Stimulated activated naive B cell treated with anti-CD40 and anti-IgM and Interleukin-4, amounts not matched to agents 10 μg/mL and 1 μg/mL and 100 μg/mL, for 72 hours (primary cell): ENCODE measurements around the gene CST4.
"Not testable (repeated sequence)": the region's sequence is repeated elsewhere in the genome, so short reads cannot be mapped to it uniquely, and the experiment has no call there.

Experiments
- ATAC-seq, 2 donors: fragments of 150-1000 bp; cut with Tn5 transposase; replicated peaks; 2 replicates each; pipeline ENCODE4 v1.10.0; 2021; ENCODE audit warnings: moderate library complexity in 1 of 2
- DNase-seq: peaks from one replicate; pipeline ENCODE4 v3.0.0; 2021
- H3K27ac Mint-ChIP-seq: one replicate; pipeline ENCODE4 v1.8.0; 2022; ENCODE audit warnings: mild to moderate bottlenecking, mixed read lengths
- H3K27me3 Mint-ChIP-seq, 2 donors: one replicate each; pipeline ENCODE4 v1.8.0; 2022; ENCODE audit warnings: mixed read lengths in 2 of 2
- H3K36me3 Mint-ChIP-seq, 2 donors: one replicate each; pipeline ENCODE4 v1.8.0; 2022; ENCODE audit warnings: mixed read lengths in 2 of 2, mild to moderate bottlenecking in 1 of 2
- H3K4me1 Mint-ChIP-seq, 2 donors: one replicate each; pipeline ENCODE4 v1.8.0; 2022; ENCODE audit warnings: mixed read lengths in 2 of 2, mild to moderate bottlenecking in 1 of 2
- H3K4me3 Mint-ChIP-seq, 2 donors: one replicate each; pipeline ENCODE4 v1.8.0; 2022; ENCODE audit warnings: mild to moderate bottlenecking in 2 of 2, mixed read lengths in 2 of 2, moderate library complexity in 1 of 2
- H3K9me3 Mint-ChIP-seq, 2 donors: one replicate each; pipeline ENCODE4 v1.8.0; 2022; ENCODE audit warnings: mixed read lengths in 2 of 2, mild to moderate bottlenecking in 1 of 2

The CST4 gene

GRCh38 chr20:23679133-23680092 lies 9.4 kb downstream of the CST4 start:
- no peak for ATAC-seq
- no peak for DNase-seq
- Mint-ChIP-seq H3K9me3 (no peaks in the 10 kb centered on the region), H3K27ac (no peak overlapping the region), H3K36me3 (no peaks in the 10 kb centered on the region), H3K4me1 (no peaks in the 10 kb centered on the region), H3K4me3 (no peak overlapping the region), H3K27me3 (peaks cover 7 to 17% of the 10 kb centered on the region in 2 donors)

- ATAC-seq, result no peak
- Mint-ChIP-seq H3K27ac (no peak overlapping the region), H3K36me3 (no peaks in the 10 kb centered on the region), H3K4me1 (no peaks in the 10 kb centered on the region), H3K27me3 (peaks cover 0 to under 1% of the 10 kb centered on the region in 2 donors), H3K9me3 (peaks cover 2 to 4% of the 10 kb centered on the region in 2 donors), H3K4me3 (no peak overlapping the region)
- no peak for DNase-seq
Measured at GRCh38 chr20:23673209-23673608, 15.6 kb downstream of the CST4 start.

DNA sequence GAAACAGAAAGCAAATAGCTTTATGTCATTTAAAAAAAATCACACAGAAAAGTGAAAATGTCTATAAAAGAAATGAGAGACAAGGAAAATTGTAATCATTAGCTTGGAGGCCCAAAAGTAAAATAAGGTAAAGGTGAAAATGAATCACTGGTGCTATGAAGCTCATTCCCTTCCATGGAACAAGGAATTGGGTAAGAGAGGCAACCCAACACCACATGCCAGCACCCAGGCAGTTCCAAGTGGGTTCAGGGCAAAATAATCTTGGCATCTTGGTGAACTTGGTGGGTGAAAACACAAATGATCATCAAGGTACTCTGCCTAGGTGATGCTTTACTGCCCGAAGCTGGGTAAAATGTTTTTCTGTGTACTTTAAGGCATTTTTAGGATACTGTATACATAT lies 16.7 kb downstream of the CST4 start:
- no peaks in the 10 kb centered on the region for H3K4me1 Mint-ChIP-seq
- H3K27ac Mint-ChIP-seq, result no peak overlapping the region
- H3K9me3 Mint-ChIP-seq, result peaks cover 2 to 4% of the 10 kb centered on the region in 2 donors
- H3K4me3 Mint-ChIP-seq, result no peak overlapping the region
- no peaks in the 10 kb centered on the region for H3K27me3 Mint-ChIP-seq
- ATAC-seq (no peak), DNase-seq (no peak)
- no peaks in the 10 kb centered on the region for H3K36me3 Mint-ChIP-seq

DNA sequence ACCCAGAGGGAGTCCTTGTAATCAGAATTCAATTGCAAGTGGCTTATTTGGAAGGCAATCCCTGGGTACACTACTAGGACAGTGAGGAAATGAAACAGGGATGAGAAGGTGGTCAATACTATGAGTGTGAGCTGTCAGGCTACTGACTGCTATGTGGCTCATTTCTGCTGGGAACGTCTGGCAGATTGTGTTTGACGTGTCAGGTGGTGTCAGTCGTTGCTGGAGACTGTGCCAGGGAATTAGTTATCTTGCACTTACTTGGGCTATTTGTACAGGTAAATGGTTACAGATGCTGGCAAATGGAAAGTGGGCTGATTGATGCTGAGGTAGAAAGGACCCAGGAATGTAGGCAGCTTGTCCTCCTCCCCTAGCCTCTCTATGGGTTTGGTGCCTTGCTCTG lies 17.4 kb downstream of the CST4 start:
- no peak overlapping the region for H3K4me3 Mint-ChIP-seq
- no peaks in the 10 kb centered on the region for H3K4me1 Mint-ChIP-seq
- no peak overlapping the region for H3K27ac Mint-ChIP-seq
- ATAC-seq, result no peak
- no peak for DNase-seq
- H3K9me3 Mint-ChIP-seq, result peaks cover 2 to 4% of the 10 kb centered on the region in 2 donors
- no peaks in the 10 kb centered on the region for H3K27me3 Mint-ChIP-seq
- no peaks in the 10 kb centered on the region for H3K36me3 Mint-ChIP-seq

DNA sequence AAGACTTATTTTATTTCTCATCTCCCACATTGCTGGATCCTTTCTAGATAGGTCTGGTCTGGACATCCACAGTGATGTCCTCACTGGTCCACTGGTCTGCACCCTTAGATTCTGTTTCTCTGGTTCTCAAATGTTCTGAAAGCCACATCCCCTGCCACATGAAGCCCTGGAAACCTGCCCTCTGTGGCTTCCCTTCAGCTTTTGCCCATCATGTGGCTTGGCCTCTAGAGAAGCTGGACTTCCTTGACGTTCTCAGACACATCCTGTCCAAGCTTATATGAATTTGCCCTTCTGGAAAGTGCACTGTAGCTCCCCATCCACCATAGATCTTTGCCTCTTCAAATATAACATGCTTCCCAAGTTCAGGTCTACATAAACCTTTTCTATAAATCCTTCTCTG lies 18.5 kb downstream of the CST4 start:
- no peak overlapping the region for H3K4me3 Mint-ChIP-seq

GRCh38 chr20:23669866-23670265 lies 19.0 kb downstream of the CST4 start:
- Mint-ChIP-seq H3K9me3 (peaks cover 2 to 4% of the 10 kb centered on the region in 2 donors), H3K4me1 (no peaks in the 10 kb centered on the region)

More for the DNA sequence above, 18.5 kb downstream of the CST4 start:
- DNase-seq (no peak), ATAC-seq (no peak)
- H3K27me3 Mint-ChIP-seq, result no peaks in the 10 kb centered on the region
- no peaks in the 10 kb centered on the region for H3K36me3 Mint-ChIP-seq
- no peak overlapping the region for H3K27ac Mint-ChIP-seq
- peaks cover 2 to 4% of the 10 kb centered on the region in 2 donors for H3K9me3 Mint-ChIP-seq
- no peaks in the 10 kb centered on the region for H3K4me1 Mint-ChIP-seq

GRCh38 chr20:23669327-23669726 lies 19.5 kb downstream of the CST4 start:
- H3K27ac Mint-ChIP-seq, result no peak overlapping the region
- H3K27me3 Mint-ChIP-seq, result no peaks in the 10 kb centered on the region
- DNase-seq (no peak), ATAC-seq (no peak)
- no peaks in the 10 kb centered on the region for H3K4me1 Mint-ChIP-seq
- no peaks in the 10 kb centered on the region for H3K36me3 Mint-ChIP-seq
- no peak overlapping the region for H3K4me3 Mint-ChIP-seq
- peaks cover 2 to 4% of the 10 kb centered on the region in 2 donors for H3K9me3 Mint-ChIP-seq

More at GRCh38 chr20:23669866-23670265, 19.0 kb downstream of the CST4 start:
- Mint-ChIP-seq H3K36me3 (no peaks in the 10 kb centered on the region), H3K4me3 (no peak overlapping the region), H3K27me3 (no peaks in the 10 kb centered on the region), H3K27ac (no peak overlapping the region)
- no peak for DNase-seq
- ATAC-seq, result no peak

DNA sequence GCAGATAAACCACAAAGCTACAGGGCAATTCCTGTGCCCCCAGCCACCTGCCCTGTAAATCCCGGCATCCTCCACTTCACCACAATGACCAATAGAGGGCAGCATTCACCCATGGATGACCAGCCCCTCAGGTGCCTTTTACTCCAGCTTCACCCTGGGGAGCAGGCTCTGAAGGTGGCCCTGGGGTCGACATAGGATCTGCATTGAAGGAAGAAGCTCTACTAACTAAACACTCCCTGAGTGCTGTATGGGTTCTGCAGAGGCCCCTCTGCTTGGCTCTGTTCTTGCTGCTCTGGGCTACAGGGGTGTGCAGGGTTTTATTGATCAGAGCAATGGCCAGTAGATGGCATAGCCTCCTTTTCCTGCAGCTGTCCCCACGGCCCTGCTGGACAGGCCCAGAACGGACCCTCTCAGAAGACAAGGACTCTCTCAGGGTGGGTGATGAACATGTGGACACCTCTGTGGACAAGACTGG lies 20.3 kb downstream of the CST4 start:
- Mint-ChIP-seq H3K4me3 (no peak overlapping the region), H3K27ac (no peak overlapping the region), H3K27me3 (no peaks in the 10 kb centered on the region), H3K36me3 (no peaks in the 10 kb centered on the region), H3K9me3 (peaks cover 2 to 3% of the 10 kb centered on the region in 2 donors), H3K4me1 (no peaks in the 10 kb centered on the region)
- ATAC-seq (peak; percentile 86 to 89), DNase-seq (peak; percentile 28)

DNA sequence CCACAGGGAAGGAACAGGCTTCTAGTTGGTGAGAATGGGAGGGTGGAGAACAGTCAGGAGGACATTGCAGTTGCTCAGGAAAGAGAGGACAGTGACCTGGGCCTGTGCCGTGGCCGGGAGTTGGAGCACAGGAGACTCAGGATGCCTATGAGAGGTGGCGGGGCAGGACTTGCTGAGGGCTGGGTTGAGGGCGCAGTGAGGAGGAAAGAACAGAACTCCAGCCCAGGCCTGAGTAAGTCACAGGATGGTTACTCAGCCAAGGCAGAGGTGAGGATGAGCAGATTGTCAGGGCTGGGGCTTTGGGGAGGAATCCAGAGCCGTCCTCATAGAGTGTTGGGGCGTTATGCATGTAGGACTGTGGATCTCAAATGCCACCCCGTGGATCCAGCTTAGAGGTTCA lies 21.2 kb downstream of the CST4 start:
- Mint-ChIP-seq H3K4me3 (no peak overlapping the region), H3K36me3 (no peaks in the 10 kb centered on the region), H3K27me3 (no peaks in the 10 kb centered on the region), H3K9me3 (no peaks in the 10 kb centered on the region), H3K27ac (no peak overlapping the region), H3K4me1 (no peaks in the 10 kb centered on the region)
- DNase-seq (no peak), ATAC-seq (no peak)

DNA sequence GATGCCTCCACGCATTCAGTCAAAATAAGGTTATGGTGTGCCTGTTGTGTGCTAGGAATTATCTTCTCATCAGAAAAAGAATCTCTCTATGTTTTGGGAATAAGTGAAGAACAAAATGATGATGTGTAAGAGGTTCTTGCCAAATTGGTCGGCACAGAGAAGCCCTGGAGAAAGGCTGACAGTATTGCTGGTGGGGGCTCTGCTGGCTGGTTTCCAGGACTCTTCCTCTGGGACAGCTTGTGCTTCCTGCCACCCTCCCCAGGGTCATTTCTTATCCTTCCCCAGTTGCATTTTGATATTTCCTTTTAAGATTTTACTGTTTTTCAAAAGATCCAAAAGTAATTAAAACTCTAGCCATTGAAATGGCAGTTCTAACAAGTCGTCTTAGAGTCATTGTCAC lies 22.1 kb downstream of the CST4 start:
- no peaks in the 10 kb centered on the region for H3K4me1 Mint-ChIP-seq
- no peaks in the 10 kb centered on the region for H3K27me3 Mint-ChIP-seq
- H3K36me3 Mint-ChIP-seq, result no peaks in the 10 kb centered on the region
- H3K4me3 Mint-ChIP-seq, result no peak overlapping the region
- H3K27ac Mint-ChIP-seq, result no peak overlapping the region
- H3K9me3 Mint-ChIP-seq, result no peaks in the 10 kb centered on the region
- DNase-seq (no peak), ATAC-seq (no peak)

- ATAC-seq, result no peak
- no peak overlapping the region for H3K4me3 Mint-ChIP-seq
- no peaks in the 10 kb centered on the region for H3K9me3 Mint-ChIP-seq
- H3K36me3 Mint-ChIP-seq, result no peaks in the 10 kb centered on the region
- DNase-seq, result no peak
- H3K4me1 Mint-ChIP-seq, result no peaks in the 10 kb centered on the region
- H3K27me3 Mint-ChIP-seq, result no peaks in the 10 kb centered on the region
- no peak overlapping the region for H3K27ac Mint-ChIP-seq
Measured at GRCh38 chr20:23666189-23666588, 22.6 kb downstream of the CST4 start.

DNA sequence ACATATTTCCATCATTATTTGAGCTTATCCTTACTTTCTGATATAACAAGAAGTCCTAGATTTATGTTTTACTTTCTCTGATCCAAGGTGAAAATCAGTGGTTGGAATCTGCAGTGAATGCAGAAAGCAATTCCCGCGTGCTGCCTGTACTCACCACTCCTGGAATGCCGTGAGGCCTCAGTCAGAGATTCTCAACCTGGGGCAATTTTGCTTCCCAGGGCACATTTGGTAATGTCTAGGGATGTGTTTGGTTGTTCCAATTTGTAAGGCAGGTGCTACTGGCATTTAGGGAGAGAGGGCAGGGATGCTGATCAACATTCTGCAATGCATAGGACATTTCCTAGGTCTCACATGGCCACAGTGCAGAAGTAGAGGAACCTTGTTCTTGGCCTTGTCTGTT lies 23.9 kb downstream of the CST4 start:
- Mint-ChIP-seq H3K27ac (no peak overlapping the region), H3K27me3 (no peaks in the 10 kb centered on the region), H3K9me3 (no peaks in the 10 kb centered on the region), H3K4me1 (no peaks in the 10 kb centered on the region), H3K4me3 (no peak overlapping the region), H3K36me3 (no peaks in the 10 kb centered on the region)
- no peak for ATAC-seq
- no peak for DNase-seq

GRCh38 chr20:23664046-23664445 lies 24.8 kb downstream of the CST4 start:
- DNase-seq, ATAC-seq, H3K4me3 Mint-ChIP-seq, H3K27me3 Mint-ChIP-seq, H3K36me3 Mint-ChIP-seq, H3K27ac Mint-ChIP-seq, H3K9me3 Mint-ChIP-seq, H3K4me1 Mint-ChIP-seq: not testable (repeated sequence)

DNA sequence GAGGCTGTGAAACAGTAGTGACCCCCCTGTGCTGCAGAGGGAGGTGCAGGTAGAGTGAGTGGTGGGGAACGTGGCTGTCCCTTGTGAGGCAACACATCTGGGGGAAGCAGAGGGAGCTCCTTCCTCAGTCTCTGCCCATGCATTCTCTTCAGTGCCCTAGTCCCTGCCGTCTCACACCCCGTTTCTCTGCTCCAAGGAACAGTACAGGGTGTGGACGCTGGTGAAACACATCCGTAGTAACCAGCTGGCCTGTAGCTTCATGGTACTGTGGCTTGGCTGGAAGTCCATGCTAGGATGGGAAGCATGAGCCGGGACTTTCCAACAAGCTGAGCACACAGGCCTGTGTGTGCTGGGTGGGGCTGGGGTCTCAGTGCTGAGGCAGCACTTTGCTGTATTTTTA lies 25.7 kb downstream of the CST4 start:
- ATAC-seq (no peak), DNase-seq (no peak)
- no peak overlapping the region for H3K4me3 Mint-ChIP-seq
- H3K9me3 Mint-ChIP-seq, result no peaks in the 10 kb centered on the region
- H3K27ac Mint-ChIP-seq, result no peak overlapping the region
- H3K4me1 Mint-ChIP-seq, result no peaks in the 10 kb centered on the region
- no peaks in the 10 kb centered on the region for H3K36me3 Mint-ChIP-seq
- no peaks in the 10 kb centered on the region for H3K27me3 Mint-ChIP-seq

DNA sequence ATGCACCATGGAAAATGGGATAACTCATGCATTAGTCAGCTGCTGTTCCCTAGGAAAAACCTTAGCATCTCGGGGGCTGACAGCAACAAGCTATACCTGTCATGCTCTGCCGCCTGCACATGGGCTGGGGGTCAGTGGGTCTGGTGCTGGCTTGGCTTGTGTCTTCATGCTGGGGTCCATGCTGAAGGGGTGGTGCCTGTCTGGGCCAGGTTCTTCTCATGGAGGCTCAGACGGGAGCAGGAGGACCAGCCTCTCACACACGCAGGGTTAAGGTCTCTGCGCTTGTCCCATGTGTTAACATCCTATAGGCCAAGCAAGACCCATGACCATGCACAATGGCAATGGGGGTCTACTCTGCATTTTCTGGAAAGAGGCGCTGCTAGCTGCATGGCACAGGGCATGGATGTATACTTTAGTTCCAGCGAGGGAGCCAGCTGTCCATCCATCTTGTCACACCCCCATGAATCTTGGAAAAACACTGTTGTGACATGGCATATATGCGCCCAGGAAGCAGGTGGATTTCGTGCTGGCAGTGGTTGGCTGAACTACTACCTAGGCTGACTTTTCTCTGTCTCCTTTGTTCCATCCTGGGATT lies 26.5 kb downstream of the CST4 start:
- DNase-seq (no peak), ATAC-seq (no peak)
- no peaks in the 10 kb centered on the region for H3K36me3 Mint-ChIP-seq
- no peaks in the 10 kb centered on the region for H3K9me3 Mint-ChIP-seq
- no peak overlapping the region for H3K4me3 Mint-ChIP-seq
- H3K27ac Mint-ChIP-seq, result no peak overlapping the region
- H3K4me1 Mint-ChIP-seq, result no peaks in the 10 kb centered on the region
- no peaks in the 10 kb centered on the region for H3K27me3 Mint-ChIP-seq
